Measurements from ENCODE around the gene BOC.
"Not testable (repeated sequence)": the region's sequence is repeated elsewhere in the genome, so short reads cannot be mapped to it uniquely, and the experiment has no call there.

Gene BOC

DNA sequence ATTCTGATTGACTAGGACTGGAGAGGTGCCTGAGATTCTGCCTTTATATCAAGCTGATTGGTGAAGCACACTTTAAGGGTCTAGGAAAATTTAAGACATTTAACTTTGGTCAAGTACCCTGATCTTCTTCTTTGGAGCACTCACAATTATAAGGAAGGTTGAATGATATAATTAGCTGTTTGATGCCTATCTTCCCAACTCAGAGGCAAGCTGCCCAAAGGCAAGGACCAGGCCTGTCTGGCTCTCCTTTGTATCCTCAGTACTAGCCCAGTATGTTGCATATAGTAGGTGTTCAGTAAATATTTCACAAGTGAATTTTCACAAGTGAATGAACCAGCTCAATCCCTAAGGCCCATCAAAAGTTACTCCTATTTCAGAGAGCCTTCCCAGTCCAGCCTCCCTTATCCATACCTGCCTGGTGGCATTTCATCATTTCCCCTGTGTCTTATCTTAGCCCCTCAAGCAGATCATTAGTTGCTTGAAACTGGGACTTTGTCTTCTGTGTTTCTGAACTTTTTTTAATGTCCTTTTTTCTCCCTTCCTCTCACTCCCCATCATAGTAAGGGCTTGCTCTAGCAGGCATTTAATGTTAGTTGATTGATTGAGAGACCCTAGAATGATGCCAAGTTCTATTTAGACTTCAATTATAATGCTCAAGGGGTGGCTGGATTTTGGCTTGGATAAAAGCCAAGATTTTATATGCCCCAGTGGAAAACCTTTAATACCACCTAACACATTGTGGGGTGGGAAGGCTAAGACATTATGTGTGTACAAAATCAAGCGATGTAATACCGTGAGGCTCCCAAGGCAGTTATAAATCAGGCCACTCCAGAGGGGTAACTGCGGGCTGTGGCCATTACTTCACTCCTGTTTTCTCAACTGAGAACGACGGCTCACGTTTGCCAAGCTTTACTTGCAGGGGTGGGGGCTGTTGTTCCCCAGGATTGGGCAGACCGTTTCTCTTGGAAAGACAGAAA, 43.2 kb upstream of the BOC start:
- H3K4me3 ChIP-seq (ENCODE audit: low read length): no peak overlapping the region
- no peaks in the 10 kb centered on the region for H3K9me2 ChIP-seq (replicated peaks; ENCODE audit: control insufficient read depth, low read length)
- no peaks in the 10 kb centered on the region for H3K4me1 ChIP-seq (ENCODE audit: control insufficient read depth, low read length)
- no peaks in the 10 kb centered on the region for H3K27me3 ChIP-seq (ENCODE audit: control insufficient read depth, low read length)
- no peaks in the 10 kb centered on the region for H3K79me2 ChIP-seq (ENCODE audit: control insufficient read depth, low read length)
- H3F3A ChIP-seq (ENCODE audit: control insufficient read depth, insufficient read depth): no peaks in the 10 kb centered on the region
- no peak overlapping the region for H3K27ac ChIP-seq (ENCODE audit: low read depth, low read length)
- no peaks in the 10 kb centered on the region for H4K20me1 ChIP-seq (ENCODE audit: control insufficient read depth, insufficient read depth, low read depth, low read length)
- no peaks in the 10 kb centered on the region for H3K9me3 ChIP-seq (ENCODE audit: control insufficient read depth, insufficient read depth, low read length)
- TF ChIP-seq CTCF (IDR thresholded peaks at IDR 0.05; ENCODE audit: low read depth, low read length, poor library complexity, severe bottlenecking): no peak
- no peak for TF ChIP-seq EZH2phosphoT487 (IDR thresholded peaks at IDR 0.05; ENCODE audit: borderline replicate concordance, low read length)
- H3K4me2 ChIP-seq (ENCODE audit: low read length): no peak overlapping the region
- no peaks in the 10 kb centered on the region for H3K36me3 ChIP-seq (ENCODE audit: control insufficient read depth, low read length)

GRCh38 chr3:113169891-113170452, 41.4 kb upstream of the BOC start:
- no peak for TF ChIP-seq EZH2phosphoT487 (IDR thresholded peaks at IDR 0.05; ENCODE audit: borderline replicate concordance, low read length)
- no peak for TF ChIP-seq CTCF (IDR thresholded peaks at IDR 0.05; ENCODE audit: low read depth, low read length, poor library complexity, severe bottlenecking)
- Histone ChIP-seq H3F3A (ENCODE audit: control insufficient read depth, insufficient read depth) (no peaks in the 10 kb centered on the region), H3K79me2 (ENCODE audit: control insufficient read depth, low read length) (no peaks in the 10 kb centered on the region)

DNA sequence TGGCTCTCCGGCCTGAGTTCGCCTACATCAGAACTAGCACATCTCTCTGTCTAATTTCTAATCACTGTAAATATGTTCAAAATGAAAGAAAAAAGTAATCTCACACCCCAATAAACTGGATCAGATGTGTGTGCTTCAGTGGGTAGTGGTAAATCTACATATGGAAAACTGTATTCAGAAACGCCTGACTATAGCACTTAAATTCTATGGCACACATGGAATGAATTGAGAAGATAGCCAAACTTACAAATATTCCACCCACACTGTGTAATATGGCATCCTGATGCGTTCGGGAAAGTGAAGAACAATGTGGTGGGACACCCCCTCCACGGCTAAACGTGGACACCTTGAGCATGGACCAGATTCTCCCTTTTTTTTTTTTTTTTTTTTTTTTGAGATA, 40.6 kb upstream of the BOC start:
- TF ChIP-seq EZH2phosphoT487 (IDR thresholded peaks at IDR 0.05; ENCODE audit: borderline replicate concordance, low read length): no peak
- TF ChIP-seq CTCF (IDR thresholded peaks at IDR 0.05; ENCODE audit: low read depth, low read length, poor library complexity, severe bottlenecking): no peak
- Histone ChIP-seq H3F3A (ENCODE audit: control insufficient read depth, insufficient read depth) (no peaks in the 10 kb centered on the region), H3K79me2 (ENCODE audit: control insufficient read depth, low read length) (no peaks in the 10 kb centered on the region), H3K36me3 (ENCODE audit: control insufficient read depth, low read length) (no peaks in the 10 kb centered on the region), H3K4me2 (ENCODE audit: low read length) (no peak overlapping the region), H3K4me1 (ENCODE audit: control insufficient read depth, low read length) (no peaks in the 10 kb centered on the region), H3K4me3 (ENCODE audit: low read length) (no peak overlapping the region), H3K9me3 (ENCODE audit: control insufficient read depth, insufficient read depth, low read length) (no peaks in the 10 kb centered on the region), H3K9me2 (replicated peaks; ENCODE audit: control insufficient read depth, low read length) (no peaks in the 10 kb centered on the region), H3K27me3 (ENCODE audit: control insufficient read depth, low read length) (no peaks in the 10 kb centered on the region), H3K27ac (ENCODE audit: low read depth, low read length) (no peak overlapping the region), H4K20me1 (ENCODE audit: control insufficient read depth, insufficient read depth, low read depth, low read length) (no peaks in the 10 kb centered on the region)

More at GRCh38 chr3:113169891-113170452, 41.4 kb upstream of the BOC start:
- no peaks in the 10 kb centered on the region for H3K27me3 ChIP-seq (ENCODE audit: control insufficient read depth, low read length)
- no peaks in the 10 kb centered on the region for H3K9me2 ChIP-seq (replicated peaks; ENCODE audit: control insufficient read depth, low read length)
- H3K36me3 ChIP-seq (ENCODE audit: control insufficient read depth, low read length): no peaks in the 10 kb centered on the region
- H3K4me3 ChIP-seq (ENCODE audit: low read length): no peak overlapping the region
- no peaks in the 10 kb centered on the region for H3K9me3 ChIP-seq (ENCODE audit: control insufficient read depth, insufficient read depth, low read length)
- H3K27ac ChIP-seq (ENCODE audit: low read depth, low read length): no peak overlapping the region
- no peaks in the 10 kb centered on the region for H4K20me1 ChIP-seq (ENCODE audit: control insufficient read depth, insufficient read depth, low read depth, low read length)
- H3K4me1 ChIP-seq (ENCODE audit: control insufficient read depth, low read length): no peaks in the 10 kb centered on the region
- no peak overlapping the region for H3K4me2 ChIP-seq (ENCODE audit: low read length)

- H3K27me3 ChIP-seq (ENCODE audit: control insufficient read depth, low read length); H3K27ac ChIP-seq (ENCODE audit: low read depth, low read length); H3K4me3 ChIP-seq (ENCODE audit: low read length); H3K4me1 ChIP-seq (ENCODE audit: control insufficient read depth, low read length); H3K9me2 ChIP-seq (replicated peaks; ENCODE audit: control insufficient read depth, low read length); H3K79me2 ChIP-seq (ENCODE audit: control insufficient read depth, low read length); H3K36me3 ChIP-seq (ENCODE audit: control insufficient read depth, low read length); H3K9me3 ChIP-seq (ENCODE audit: control insufficient read depth, insufficient read depth, low read length); H3K4me2 ChIP-seq (ENCODE audit: low read length); H3F3A ChIP-seq (ENCODE audit: control insufficient read depth, insufficient read depth); H4K20me1 ChIP-seq (ENCODE audit: control insufficient read depth, insufficient read depth, low read depth, low read length): not testable (repeated sequence)
Measured at GRCh38 chr3:113171675-113172300, 39.6 kb upstream of the BOC start.

All from DOHH2 (cell line).